ENCODE data around the gene OTUD3.
A peak's percentile ranks its signal among the peaks of the same experiment; 100 is the strongest.
"Not testable (repeated sequence)": the region's sequence is repeated elsewhere in the genome, so short reads cannot be mapped to it uniquely, and the experiment has no call there.

OTUD3 gene

DNA sequence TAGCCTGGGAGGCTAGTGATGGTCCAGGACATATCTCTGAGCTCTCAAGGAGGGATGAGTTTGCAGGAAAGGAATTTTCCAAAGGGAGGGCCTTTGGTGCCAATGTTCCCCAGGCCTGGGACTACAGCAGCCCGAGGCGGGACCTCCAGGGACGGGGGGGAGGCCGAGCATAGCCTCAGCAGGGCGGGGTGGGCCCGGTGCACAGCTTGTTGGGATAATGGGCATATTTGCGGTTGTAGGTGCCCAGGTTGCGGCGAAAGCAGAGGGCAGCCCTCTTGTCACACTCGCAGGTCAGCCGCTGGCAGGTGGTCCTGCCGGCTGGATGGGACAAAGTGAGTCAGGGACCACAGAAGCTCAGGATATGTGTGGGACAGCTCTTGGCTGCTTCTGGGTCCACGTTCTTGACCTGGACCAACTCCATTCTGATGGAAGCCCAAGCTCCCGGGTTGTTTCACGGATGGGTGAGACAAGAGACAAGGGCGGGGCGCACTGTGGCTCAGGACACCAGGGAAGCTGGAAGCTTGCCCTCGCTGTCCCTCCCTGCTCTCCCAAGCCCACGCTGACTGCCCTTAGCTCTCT lies 38.0 kb downstream of the OTUD3 start:
- no peak for DNase-seq

DNA sequence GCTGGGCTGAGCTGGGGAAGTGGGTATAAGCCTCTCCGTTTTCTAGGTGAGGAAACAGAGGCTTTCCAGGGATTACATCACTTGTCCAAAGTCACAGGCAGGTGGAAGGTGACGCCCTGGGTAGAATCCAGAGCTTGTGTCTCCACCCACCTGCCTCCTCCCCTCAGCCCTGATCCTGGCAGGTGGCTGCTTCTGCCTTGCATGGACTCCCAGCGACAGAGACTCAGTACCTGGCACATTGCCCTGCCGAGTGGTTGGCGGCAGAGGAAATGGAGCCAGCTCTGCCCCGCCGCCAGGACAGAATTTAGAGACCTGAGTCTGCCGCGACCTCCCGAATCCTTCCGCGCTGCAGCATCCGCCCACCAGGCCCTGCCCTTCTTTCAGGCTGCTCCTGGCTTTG lies 39.1 kb downstream of the OTUD3 start:
- DNase-seq = no peak

DNA sequence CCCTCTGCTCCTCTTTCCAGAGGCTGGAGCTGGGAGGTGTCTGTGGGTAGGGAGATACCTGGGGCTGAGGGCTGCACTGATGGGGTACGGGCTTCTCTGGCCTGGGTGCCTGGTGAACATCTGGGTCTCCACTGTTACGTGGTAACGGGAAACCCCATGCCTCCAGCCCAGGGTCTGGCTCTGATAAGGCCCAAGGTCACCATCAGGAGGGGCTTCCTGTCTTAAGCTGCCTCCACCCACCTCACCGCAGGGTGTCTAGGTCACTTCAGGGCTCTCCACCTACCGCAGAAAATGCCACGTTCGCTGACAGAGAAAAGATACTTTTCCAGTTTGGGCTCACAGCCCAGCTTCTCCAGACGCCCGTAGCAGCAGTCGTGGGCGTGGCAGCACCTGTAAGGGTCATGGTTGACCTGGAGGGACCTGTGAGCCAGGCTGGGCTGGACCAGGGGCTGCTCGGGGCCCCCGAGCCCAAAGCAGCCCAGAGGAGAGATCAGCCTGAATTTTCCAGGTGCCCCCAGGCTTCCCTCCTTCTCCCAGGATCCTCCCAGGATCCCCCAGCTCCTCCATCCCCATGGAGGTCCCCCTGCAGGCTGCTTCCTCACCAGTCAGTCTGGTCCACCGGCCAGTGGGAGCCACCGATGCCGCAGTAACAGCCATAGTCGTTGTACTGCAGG lies 40.0 kb downstream of the OTUD3 start:
- no peak for DNase-seq

DNA sequence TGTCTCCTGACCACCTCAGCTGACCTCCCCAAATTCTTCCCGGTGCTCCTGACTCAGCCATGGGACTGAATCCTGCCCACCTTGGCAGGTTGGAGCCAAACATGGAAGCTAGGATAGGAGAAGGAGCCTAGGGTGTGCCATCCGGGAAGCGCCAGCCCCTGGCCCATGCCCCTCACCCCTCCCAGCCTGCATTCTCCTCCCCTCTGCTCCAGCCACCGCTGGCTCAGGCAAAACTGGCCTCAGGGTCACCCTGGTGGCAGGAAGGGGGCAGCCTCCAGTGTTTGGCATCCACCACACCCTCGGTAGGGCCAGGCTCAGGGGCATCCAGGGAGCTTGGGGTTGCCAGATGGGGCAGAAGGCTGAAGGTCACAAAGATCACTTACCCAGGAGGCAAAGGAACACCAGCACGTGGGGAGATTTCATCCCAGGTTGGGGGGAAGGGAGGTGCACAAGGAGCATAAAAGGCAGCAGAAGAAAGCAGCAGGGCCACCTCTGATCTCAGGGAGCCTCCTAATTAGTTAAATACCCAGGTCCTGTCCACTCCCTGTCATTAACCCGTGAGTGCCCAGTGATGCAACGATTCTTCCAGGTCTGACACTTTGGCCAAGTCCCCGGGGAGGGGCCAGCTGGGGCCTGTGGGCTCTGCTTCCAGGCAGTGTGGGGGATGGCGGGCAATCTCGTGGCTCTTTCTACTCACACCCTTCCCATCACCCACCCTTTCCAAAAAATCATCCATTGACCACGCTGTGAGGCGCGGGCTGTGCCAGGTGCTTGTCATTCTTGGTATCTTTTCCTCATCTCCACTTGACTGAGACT lies 41.1 kb downstream of the OTUD3 start, which contains the start of gene PLA2G2E:
PLA2G2E (minus strand) TSS at position 481 of the 816 bp plus-strand sequence; CDS start at position 423, 58 bp downstream.
- no peak for DNase-seq

DNA sequence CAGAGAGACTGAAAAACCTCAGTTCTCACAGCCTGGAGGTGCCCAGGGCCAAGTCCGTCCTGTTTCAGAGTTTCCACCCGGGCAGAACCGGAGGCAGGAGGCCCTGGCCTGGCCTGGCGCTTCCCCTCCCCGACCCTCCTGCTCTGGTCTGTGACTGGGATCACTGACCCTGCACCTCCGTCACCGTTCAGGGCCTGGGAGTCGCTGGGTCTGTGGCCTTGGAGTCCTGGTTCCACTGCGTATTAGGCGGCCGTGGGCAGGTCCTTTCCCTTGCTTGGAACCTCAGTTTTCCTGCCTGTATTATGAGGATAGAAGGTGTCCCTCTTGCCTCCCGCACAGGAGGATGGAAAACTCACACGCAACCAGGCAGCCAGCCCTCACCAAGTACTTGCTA lies 41.8 kb downstream of the OTUD3 start:
- DNase-seq = no peak

DNA sequence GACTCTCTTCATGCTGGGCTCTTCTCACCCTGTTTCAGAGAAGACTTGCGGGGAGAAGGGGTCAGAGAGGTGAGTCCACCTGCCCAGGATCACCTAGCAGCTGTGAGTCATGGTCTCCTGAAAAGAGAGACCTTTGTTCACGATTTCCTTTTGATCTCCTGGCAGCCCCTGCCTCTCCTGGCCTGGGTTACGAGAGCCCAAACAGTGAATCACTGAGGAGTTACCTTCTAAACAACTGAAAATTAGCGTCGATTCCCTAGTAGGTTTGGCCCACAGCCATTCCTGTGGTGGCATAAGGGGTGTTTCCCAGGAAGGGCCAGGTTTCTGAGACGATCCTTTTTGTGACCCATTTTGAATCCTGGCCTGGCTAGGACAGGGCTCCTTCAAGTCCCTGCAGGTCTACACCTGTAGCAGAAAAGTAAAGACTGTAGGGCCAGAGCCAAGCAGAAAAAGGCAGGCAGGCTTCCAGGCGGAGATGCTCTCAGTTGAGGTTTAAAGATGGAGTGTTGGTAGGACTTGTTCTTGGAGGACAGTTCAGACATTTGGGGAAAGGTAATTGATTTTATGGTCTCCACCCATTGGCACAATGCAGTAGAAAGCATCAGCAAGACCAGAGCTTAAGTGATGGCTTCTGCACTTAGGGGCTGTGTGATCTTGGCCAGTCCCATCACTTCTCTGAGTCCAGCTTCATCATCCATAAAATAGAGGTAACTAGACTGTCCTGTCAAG lies 43.3 kb downstream of the OTUD3 start:
- no peak for DNase-seq

DNA sequence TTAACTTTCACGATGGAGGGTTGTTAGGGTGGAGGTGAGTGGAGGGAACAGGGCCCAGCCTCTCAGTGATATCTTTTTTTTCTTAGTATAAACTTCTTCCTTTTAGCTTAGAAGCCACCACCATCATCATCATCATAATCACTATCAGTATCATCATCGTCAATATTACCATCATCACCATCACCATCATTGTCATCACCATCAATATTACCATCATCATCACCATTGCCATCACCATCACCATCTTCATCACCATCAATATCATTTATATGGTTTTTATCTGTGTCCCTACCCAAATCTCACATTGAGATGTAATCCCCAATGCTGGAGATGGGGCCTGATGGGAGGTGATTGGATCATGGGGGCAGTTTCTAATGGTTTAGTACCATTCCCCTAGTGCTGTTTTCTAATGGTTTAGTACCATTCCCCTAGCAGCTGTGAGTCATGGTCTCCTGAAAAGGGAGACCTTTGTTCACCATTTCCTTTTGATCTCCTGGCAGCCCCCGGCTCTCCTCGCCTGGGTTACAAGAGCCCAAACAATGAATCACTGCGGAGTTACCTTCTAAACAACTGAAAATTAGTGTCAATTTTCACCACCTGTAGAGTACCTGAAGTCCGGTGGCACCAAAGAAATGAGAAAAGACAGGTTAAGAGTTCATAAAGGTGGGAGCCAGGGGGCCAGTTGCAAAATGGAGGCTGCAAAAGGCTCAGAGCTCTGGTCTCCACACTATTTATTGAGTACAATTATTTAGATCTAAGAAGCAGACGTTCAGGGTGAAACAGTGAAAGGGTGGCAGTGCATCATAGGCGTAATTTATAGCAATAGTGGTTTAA lies 44.3 kb downstream of the OTUD3 start:
- DNase-seq = no peak

DNA sequence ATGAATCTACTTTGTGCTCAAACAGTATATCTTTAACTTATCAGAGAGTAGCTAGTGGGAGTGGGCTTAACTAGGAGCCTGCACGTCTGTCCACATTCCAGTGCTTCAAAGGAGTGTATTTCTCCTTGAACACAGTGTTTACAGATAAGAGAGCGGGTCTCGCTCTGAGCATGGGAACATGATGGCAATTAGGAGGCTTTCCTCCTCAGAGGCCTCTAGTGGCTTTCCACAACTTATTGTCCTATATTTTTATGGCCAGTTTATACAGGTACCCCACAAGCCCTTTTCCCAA lies 44.9 kb downstream of the OTUD3 start:
- DNase-seq = not testable (repeated sequence)

DNA sequence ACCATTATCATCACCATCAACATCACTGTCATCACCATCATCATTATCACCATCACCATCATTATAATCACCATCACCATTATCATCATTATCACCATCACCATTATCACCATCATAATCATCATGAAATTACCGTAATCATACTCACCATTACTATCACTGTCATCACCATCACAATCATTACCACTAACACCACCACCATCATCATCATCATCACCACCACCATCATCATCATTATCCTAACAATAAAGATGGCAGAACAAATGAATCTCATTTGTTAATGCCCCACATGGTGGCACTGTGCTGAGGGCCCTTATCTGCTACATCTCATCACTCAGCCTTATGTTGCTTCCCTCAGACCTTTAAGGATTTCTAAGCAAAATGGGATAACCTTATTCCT lies 50.7 kb downstream of the OTUD3 start:
- DNase-seq = no peak

DNA sequence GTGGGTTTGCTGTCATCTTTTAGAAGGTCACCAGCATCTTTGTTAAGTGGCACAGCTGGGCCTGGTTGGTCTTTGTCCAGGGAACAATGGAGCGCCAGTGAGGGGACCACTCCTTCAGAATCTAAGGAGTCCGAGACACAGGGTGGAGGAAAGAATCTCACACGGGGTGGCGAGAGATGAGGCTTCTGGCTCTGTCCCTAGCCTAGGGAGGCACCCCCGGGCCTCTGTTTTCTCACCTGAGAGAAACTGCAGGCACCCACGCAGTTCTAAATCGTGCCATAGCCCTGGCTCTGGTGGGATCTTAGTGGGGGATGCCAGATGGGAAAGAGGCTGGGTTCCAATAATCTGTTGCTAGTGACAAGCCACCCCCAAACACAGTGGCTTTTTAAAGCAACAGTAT lies 52.1 kb downstream of the OTUD3 start:
- DNase-seq = no peak

DNA sequence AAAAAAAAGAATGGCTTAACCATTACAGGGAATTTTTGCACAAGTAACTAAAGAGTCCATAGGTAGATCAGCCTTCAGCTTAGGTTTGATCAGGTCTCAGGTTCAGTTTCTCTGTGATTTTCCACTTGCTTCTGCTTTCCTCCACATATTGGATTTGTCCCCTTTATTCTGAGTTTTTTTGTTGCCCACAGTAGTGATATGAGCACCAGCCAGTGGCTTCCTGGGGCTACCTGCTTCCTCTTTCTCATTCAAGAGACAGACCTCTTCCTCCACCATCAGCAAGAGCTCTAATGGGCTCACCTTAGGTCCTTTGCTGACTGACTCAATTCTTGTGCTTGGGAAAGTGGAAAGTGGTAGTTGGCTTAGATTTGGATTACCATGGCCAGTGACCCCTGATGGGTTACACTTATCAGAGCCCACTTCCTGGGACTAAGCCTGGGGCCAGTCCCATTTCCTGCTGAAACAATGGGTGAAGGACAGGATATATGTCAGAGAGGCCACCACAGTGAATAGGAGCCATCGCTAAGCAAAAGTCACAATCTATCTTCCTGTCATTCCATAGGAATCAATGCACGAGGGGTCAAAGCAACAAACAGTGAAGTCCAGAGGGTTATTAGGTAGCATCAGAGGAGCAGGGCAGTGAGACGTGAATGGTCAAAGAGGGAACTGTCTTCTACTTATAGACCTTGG lies 54.0 kb downstream of the OTUD3 start:
- DNase-seq = no peak

DNA sequence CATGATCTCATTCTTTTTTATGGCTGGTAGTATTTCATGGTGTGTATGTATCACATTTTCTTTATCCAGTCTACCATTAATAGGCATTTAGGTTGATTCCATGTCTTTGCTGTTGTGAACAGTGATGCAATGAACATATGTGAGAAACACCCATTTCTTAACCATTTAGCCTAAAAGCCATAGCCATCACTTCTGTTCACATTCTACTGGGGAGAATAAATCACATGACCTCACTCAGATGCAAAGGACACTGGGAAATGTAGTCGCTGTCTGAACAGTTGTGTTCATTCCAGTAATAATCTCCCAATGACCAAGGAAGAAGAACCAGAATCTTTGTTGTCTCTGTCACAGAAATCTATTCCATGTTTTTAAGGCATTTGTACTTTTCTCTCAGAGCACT lies 56.3 kb downstream of the OTUD3 start:
- no peak for DNase-seq

DNA sequence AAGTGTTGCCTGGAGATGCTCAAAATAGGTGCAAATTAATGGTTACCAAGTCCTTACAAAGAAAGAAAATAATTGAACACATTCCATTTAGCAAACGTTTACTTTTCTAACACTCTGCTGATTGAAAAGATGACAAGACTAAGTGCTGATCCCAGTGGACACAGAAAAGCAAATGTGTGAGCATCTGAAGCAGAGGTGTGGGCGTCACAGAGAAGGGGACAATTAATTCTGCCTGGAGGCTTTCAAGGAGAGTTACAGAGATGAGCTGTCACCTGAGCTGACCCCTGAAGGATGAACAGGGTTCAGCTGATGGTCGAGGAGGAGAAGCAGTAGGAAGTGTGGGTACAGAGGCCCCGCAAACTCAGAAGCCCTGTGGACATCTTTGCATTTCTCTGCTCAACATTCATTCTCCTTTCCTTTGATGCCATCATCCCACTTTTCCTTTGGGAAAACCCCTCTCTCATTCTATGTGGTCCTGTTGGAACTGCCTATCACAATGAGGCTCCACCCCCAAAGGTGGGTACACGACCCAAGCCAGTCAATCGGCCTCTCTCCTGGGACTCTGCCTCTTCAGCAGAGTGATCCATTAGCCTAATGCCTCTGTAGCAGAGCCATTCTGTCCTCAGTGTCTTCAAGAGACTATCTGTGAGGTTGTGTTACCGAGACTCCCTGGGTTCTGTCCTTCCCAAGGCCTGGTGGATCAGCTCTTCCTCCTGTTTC lies 58.5 kb downstream of the OTUD3 start:
- no peak for DNase-seq

DNA sequence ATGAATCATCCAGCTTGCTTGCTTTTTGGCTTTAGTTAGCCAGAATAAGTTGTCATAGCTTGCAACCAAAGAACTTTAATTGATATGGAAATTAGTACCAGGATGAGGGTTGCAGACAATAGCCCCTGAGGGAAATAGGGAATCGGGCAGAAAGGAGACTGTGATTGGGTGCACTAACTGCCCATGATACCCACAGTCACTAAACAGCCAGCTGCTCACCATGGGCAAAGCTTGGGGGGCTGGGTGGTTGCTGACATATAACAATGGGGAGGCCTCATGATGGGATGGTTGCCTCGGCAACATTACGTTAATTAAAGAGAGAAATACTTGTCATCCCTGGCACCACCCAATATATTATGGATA lies 59.0 kb downstream of the OTUD3 start:
- no peak for DNase-seq

DNA sequence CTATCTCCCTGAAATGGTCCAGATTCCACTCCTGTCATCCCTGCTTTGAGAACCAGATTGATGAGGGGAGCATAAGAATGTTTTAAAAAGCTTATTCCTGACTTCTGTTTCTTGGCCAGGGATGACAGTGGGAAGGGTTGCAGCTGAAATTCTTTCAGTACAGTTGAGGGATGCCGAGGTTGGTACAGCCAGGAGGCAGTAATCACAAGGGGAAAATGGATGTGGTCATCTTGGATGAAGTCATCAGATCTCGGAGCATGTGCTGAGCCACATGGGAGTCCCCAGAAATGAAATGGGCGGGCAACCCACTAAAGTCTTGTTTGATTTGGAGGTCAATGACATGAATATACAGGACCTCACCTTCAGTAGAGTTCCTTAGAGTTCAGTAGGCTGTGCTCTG lies 59.9 kb downstream of the OTUD3 start:
- no peak for DNase-seq

DNA sequence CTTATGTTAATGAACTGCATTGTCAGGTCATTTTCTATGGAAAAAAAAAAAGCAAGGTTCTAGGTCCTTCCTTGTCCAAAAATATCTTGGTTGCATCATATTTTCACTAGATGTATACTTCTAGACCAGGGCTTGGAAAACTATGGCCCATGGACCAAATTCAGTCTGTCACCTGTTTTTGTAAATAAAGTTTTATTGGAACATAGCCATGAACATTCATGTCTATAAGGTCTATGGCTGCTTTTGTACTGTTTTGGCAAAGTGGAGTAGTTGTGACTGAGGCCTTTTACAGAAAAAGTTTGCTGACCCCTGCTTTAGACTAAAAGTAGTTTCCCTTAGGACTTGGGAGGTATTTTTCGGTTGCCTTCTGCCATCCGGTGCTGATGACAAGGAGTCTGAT lies 60.5 kb downstream of the OTUD3 start:
- no peak for DNase-seq

DNA sequence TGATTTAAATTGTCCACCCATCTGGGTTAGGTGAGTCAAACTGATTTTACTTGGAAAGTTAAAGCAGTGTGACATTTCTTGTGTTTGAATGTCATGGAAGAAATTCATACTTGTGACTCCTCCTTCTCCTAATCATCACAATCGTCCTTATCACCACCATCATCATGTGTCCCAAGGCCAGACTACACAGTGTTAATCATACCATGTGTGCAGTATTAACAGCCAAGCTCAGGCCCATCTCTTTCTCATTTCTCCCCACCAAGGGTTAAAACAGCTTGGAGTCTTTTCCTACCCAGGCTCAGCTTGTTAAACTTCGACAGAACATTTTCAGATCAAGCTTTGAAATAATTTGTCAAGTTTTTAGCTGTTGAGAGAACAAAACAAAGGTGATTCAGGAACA lies 63.7 kb downstream of the OTUD3 start:
- DNase-seq = no peak

DNA sequence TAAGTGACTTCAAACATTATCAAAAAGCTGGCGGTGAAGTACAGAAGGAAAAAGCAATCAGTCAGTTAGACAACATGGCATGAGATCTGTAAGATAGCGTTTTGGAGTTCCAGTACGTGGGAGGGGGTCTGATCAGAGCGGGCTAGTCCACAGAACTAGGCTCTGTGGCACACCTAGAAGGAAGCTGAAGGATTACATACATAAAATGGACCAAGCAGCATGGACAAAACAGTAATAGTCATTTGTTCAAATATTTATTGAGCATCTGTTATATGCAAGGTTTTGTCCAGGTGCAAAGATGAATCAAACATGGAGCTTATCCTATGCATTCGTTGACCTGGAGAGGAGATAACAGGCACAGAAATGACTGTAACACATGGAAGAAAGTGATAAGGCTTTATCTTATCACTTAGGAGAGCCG lies 64.1 kb downstream of the OTUD3 start:
- no peak for DNase-seq

DNA sequence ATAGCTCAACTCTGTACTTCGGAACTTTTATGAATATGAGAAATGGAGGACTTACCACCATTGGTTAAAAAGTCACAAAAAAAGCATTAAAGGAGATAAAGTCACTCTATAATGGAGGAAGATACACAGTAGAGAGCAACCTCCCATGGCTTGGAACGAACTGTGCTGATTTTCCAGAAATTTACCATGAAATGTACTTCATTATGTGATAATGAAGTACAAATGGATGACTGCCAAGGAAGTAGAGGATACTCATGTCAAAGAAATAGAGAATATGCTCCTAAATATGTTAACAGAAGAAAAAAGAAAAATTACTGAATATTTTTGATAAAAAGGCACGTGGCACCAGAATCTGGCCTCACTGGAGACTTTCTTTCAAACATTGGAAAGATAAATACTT lies 64.8 kb downstream of the OTUD3 start:
- DNase-seq = no peak

DNA sequence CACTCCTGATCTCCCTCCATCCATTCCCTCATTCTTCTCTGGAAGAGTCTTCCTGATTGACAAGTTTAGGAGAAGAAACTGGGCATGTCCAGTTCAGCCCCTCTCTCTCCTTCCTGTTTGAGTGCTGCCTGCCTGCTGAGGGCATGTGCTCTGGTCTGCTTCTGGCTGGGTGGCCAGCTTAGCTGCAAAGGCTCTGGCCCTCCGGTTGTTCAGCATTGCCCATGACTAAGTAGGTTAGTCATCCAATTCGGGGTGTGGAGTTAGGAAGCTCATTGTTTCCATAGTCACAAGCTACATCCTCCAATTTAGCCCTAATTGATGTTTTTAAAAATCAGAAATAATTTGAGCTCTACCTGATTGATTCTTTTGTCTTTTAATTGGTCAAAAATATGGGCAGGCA lies 66.8 kb downstream of the OTUD3 start:
- DNase-seq = peak; percentile 61

DNA sequence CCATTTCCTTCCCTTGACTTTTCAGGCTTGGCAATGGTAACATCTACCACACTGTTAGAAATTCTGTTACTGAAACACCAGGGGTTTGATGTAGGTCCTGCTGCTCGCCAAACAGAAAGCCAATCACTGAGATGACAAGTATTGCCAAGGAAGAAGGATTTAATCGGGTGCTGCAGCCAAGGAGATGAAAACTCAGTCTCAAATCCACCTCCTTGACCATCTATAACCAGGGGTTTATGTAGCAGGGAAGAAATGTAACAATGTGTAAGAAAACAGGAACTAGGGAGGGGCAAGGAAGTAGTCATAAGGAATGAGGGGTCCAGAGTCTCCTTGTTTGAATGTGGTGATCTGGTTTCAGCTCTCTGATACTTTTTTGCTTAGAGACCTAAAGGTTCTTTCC lies 71.9 kb downstream of the OTUD3 start:
- DNase-seq = no peak
